ENCODE measurements around the gene SPEG. TPM values are rescaled to one million over a fixed set of nuclear protein-coding genes. Genes with fewer than 3 reads are reported as not detected.
A peak's percentile ranks its signal among the peaks of the same experiment; 100 is the strongest.

The SPEG gene
- total and polyA plus RNA-seq, 2 of the 8 experiments (the other 6 are each of a cell fraction or from before 2014, with no cell fraction given), result 19.9 to 32.0 TPM

DNA sequence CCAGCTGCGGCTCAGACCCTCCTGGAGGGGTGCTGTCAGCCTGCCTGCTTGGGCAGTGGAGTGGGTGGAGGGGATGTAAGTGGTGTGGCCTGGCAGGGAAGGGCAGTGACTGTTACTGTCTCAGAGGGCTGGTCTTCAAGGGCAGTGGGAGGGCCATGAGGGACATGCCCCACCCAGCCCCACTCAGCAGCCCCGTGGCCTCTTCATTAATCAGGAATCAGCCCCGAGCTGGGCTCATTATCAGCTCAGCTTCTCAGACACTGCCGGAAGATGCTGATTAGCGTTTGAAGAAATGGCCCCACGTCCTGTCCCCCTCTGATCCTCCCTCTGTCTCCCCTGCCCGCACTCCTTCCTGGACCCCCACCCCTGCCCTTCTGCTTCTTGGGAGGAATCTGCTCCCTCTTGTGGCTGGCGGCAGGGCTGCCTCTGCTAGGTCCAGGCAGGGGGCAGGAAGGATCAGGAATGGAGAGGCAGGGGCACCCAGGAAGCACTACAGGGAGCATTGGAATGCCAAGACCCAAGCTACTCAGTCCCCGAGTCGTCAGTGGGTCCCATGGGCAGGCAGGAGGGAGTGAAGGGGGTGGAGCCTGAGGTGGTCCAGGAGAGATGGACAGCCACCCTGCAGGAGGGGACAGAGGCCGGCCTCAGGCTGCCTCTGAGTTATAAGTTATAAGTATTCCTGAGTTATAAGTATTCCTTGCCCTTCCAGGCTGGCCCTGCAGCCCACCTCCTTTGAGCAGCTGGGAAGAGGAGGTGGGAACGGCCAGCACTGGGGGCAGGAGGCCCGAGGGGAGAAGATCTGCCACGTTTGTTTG, 86.6 kb downstream of the SPEG start:
- Histone ChIP-seq H3K79me2 (ENCODE audit: control insufficient read depth in 1 of 2, insufficient read depth in 2 of 2, low read length in 2 of 2) (no peaks in the 10 kb centered on the region), H3K23ac (ENCODE audit: insufficient read length) (no peak overlapping the region), H2BK120ac (replicated peaks; ENCODE audit: low read depth, low read length) (no peak overlapping the region), H2BK12ac (ENCODE audit: low read depth, low read length) (peak overlapping the region; percentile 97; the same call in 1 of the 2 replicates), H3K9ac (replicated peaks in 1 of 4; ENCODE audit: extremely low read depth in 1 of 4, low read depth in 3 of 4, low read length in 3 of 4) (no peak overlapping the region), H2BK15ac (ENCODE audit: low read length) (peak overlapping the region; percentile 51; the same call in 1 of the 2 replicates), H3K27ac (ENCODE audit: low read depth, low read length) (no peak overlapping the region), H3K23me2 (ENCODE audit: low read depth, low read length) (peaks cover 2% of the 10 kb centered on the region; the same call in 1 of the 2 replicates), H3K27me3 (replicated peaks in 1 of 4; ENCODE audit: control insufficient read depth in 3 of 4, extremely low read depth in 1 of 4, insufficient read depth in 3 of 4, low read length in 3 of 4) (peaks cover 0 to 14% (median 4%) of the 10 kb centered on the region in 4 experiments; a peak in 3 of 7 replicates), H2BK20ac (ENCODE audit: low read length) (peak overlapping the region; percentile 82; the same call in 1 of the 2 replicates), H4K20me1 (replicated peaks in 1 of 2; ENCODE audit: control insufficient read depth in 1 of 2, insufficient read depth in 2 of 2, low read length in 2 of 2) (peaks cover 0 to 2% of the 10 kb centered on the region in 2 experiments), H3K36me3 (ENCODE audit: control insufficient read depth in 2 of 4, insufficient read depth in 4 of 4, low read length in 3 of 4) (no peaks in the 10 kb centered on the region), H2BK5ac (ENCODE audit: low read depth, low read length) (peak overlapping the region; percentile 16; the same call in 1 of the 2 replicates), H4K91ac (replicated peaks; ENCODE audit: insufficient read length, low read length) (peak overlapping the region; percentile 88), H3K4me3 (ENCODE audit: extremely low read depth in 1 of 4, insufficient read depth in 2 of 4, low read depth in 3 of 4, low read length in 4 of 4) (peak overlapping the region in 1 of 4 experiments; percentile 63; a peak in 1 of 8 replicates), H3K4me2 (ENCODE audit: insufficient read depth in 1 of 2, low read depth in 2 of 2, low read length in 2 of 2) (peak overlapping the region; percentile 81 to 92), H4K5ac (ENCODE audit: insufficient read length, low read depth, low read length) (peak overlapping the region; percentile 38), H2AFZ (ENCODE audit: low read length) (no peak overlapping the region), H2AK5ac (ENCODE audit: low read depth, low read length) (peak overlapping the region; percentile 45; the same call in 1 of the 2 replicates), H3K79me1 (ENCODE audit: low read depth, low read length) (no peaks in the 10 kb centered on the region), H3K14ac (ENCODE audit: insufficient read length) (no peak overlapping the region), H3K9me3 (ENCODE audit: insufficient read depth in 2 of 2, low read depth in 1 of 2, low read length in 1 of 2) (no peaks in the 10 kb centered on the region), H3K4me1 (replicated peaks in 1 of 4; ENCODE audit: control insufficient read depth in 3 of 4, insufficient read depth in 4 of 4, low read length in 3 of 4) (peaks cover 0 to 28% (median 19%) of the 10 kb centered on the region in 4 experiments; a peak in 6 of 7 replicates), H3K56ac (replicated peaks; ENCODE audit: insufficient read length, low read depth, low read length) (no peak overlapping the region), H3K4ac (replicated peaks; ENCODE audit: insufficient read length, low read depth, low read length) (no peak overlapping the region), H4K8ac (ENCODE audit: extremely low read depth, insufficient read depth, low read length) (no peak overlapping the region), H3K18ac (ENCODE audit: extremely low read depth, low read length) (peak overlapping the region; percentile 40; the same call in 1 of the 2 replicates)
- DNase-seq (ENCODE audit: low read depth in 1 of 2, low spot score in 2 of 2) (peak in 1 of 2 experiments; percentile 86), FAIRE-seq (no peak)
- CTCF ChIA-PET (ENCODE audit: partially characterized antibody), result interaction anchor here (1.0 to 113.1 kb wide), 12 partner anchors 8 to 223 kb away, joined by 3 to 7248 read pairs (median 16); partner anchors contain the start of genes ASIC4, DES, DNPEP and GMPPA
- 20% methylated on average over 13 of the region's 14 CpGs; no CpG with 5 or more reads in 1 of the 2 experiments for WGBS, 2 experiments (ENCODE audit: extremely low coverage in 1 of 2, insufficient coverage in 1 of 2, insufficient read length in 1 of 2, insufficient replicate concordance in 2 of 2, low coverage in 1 of 2, low lambda C conversion rate in 2 of 2, missing lambda C conversion rate in 1 of 2)
- POLR2A ChIA-PET (ENCODE audit: partially characterized antibody), result interaction anchor here (0.6 to 5.5 kb wide), 9 partner anchors 10 to 36 kb away, joined by 3 to 36 read pairs (median 6); partner anchors contain the start of gene GMPPA
- TF ChIP-seq HDAC2 (IDR thresholded peaks at IDR 0.05; ENCODE audit: borderline replicate concordance in 1 of 2, low read depth in 2 of 2, low read length in 2 of 2) (no peak), KDM4A (IDR thresholded peaks at IDR 0.05; ENCODE audit: low read depth, low read length, severe bottlenecking) (no peak), EGR1 (IDR thresholded peaks at IDR 0.05; ENCODE audit: borderline replicate concordance, low read depth, low read length) (no peak), SP4 (IDR thresholded peaks at IDR 0.05; ENCODE audit: low read length) (peak; percentile 51; the same call in 1 of the 2 replicates), MAX (IDR thresholded peaks at IDR 0.05) (peak; percentile 57)
